ENCODE measurements around the gene CABLES1.
"Not testable (repeated sequence)": the region's sequence is repeated elsewhere in the genome, so short reads cannot be mapped to it uniquely, and the experiment has no call there.

Gene CABLES1

DNA sequence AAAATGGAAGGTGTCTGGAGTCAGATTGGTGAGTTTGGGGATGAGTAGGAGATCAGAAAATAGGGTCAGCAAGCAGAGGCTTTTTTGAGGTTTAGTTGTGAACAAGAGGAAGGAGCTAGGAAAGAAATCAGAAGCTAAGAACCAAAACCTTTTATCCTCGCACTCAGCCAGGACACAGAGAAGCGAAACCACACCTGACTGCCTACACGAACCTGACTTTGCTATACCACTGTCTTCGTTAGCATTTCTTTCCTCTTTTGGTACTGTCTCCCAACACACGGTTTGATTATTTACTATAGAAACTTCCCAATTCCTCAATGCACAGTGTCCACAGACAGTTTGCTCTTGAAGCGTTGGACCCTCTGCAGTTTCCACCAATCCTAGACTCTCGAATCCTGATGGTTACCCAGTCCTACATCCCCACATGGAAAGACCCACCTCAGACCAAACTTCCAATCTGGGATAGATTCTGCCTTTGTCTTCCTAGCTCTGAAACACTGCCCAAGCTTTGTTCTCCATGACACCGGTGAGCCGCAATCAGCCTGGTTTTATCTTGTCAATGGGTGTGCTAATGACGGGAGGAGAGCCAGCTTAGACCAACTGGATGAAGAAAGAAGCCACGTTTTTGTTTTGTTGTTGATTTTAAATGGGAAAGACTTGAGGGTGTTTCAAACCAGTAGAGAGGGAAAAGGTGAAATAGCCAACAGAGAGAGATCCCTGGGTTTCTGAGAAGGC is 137.4 kb downstream of the CABLES1 start:
- DNase-seq: no peak

GRCh38 chr18:23273443-23273966 is 138.2 kb downstream of the CABLES1 start:
- no peak for DNase-seq

GRCh38 chr18:23274638-23275482 is 139.6 kb downstream of the CABLES1 start:
- DNase-seq: no peak

- DNase-seq: no peak
Measured at GRCh38 chr18:23276451-23276850, 141.2 kb downstream of the CABLES1 start.

DNA sequence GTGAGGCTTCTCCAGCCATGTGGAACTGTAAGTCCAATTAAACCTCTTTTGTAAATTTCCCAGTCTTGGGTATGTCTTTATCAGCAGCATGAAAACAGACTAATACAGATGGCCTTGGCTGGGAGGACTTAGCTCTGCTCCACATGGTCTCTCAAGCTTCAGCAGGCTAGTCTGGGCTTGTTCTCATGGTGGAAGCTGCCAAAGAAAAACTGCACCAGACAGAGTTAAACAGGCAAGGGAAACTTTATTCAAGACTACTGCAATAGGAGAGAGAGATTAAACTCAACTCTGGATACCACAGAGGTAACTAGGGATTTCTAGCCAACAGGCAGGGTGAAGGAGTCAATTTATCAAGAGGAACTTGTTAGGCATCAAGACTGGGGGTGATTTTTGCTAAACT is 142.1 kb downstream of the CABLES1 start:
- no peak for DNase-seq

DNA sequence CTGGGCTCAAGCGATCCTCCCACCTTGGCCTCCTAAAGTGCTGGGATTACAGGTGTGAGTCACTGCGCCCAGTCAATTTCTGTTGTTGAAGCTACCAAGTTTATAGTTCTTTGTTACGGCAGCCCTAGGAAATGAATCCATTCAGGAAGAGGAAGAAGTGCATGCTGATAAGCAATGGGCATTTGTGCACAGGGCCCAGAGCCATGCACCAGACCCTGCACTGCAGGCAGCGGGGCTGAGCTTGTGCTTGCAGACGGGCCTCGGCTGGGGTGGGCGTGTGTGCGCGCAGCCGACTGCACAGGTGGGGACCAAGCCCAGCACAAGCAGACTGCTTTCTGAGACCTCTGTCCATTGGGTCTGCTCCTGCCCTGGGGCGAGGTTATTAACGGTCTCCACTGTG is 144.6 kb downstream of the CABLES1 start:
- DNase-seq: no peak

DNA sequence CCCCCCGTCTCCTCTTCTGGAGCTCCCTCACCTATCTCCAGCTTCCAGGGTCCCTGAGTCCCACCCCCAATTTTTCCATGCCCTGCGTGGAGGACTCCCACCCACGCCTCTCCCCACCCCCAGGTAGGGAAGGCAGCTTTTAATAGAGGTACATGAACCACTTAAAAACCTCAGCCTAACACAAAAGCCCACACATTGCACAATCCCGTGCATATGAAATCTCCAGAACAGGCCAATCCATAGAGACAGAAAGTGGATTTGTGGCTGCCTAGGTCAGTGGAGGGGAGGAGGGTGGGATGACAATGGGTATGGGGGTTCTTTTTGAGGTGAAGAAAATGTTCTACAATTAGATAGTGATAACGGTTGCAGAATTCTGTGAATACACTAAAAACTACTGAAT is 145.6 kb downstream of the CABLES1 start:
- DNase-seq: no peak

DNA sequence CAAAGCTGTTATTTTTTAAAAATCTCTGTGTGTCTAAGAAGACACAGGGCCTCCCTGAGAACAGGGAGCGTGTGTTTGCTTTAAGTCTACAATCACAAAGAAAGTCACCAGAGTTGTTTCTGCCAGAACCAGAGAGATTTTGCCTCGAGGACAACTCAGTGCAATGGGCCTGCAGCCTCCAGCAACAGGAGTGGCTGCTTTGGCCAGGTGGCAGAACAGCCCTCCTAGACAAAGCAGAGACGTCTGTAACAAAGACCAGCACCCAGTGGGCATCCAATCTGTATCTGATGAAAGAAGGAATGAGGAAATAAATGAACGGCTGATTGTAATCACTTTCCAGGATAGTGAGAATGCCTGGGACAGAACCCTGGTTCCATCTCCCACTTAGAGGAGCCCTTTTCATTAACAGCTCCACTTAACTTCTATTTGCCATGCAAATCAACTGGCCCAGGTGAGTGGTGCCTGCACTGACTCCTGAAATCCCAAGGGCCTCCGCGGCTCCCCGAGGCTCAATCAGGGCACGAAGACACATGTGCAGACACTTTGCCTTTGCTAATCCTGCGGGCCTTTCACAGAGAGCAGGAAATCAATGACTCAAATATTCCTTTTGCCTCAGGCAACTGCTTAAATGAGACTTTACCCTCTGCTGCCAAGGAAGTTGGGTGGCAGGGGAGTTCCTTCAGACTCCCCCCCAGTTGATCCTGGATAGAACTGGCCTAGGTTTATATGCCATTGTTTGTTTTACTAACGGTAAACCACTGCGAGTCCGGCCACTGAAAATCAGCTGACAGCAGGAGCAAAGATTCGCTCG is 146.5 kb downstream of the CABLES1 start:
- no peak for DNase-seq

- no peak for DNase-seq
Measured at GRCh38 chr18:23282437-23282781, 147.1 kb downstream of the CABLES1 start.

- peak; percentile 28 to 47 for DNase-seq
Measured at GRCh38 chr18:23283916-23284430, 148.7 kb downstream of the CABLES1 start.

GRCh38 chr18:23284629-23285028 is 149.3 kb downstream of the CABLES1 start:
- DNase-seq: peak; percentile 19 to 38

DNA sequence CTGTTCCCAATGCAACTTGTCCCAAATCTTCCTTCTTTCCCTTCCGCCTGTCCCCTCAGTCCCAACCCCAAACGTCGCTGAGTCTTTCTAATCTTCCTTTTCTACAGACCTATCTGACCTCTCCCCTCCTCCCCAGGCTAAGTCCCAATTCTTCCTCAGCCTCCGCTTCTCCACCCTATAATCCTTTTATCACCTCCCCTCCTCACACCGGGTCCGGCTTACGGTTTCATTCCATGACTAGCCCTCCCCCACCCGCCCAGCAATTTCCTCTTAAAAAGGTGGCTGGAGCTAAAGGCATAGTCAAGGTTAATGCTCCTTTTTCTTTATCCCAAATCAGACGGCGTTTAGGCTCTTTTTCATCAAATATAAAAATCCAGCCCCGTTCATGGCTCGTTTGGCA is 150.3 kb downstream of the CABLES1 start:
- not testable (repeated sequence) for DNase-seq

- DNase-seq: no peak
Measured at GRCh38 chr18:23291456-23292205, 156.3 kb downstream of the CABLES1 start.

GRCh38 chr18:23300231-23300805 is 165.0 kb downstream of the CABLES1 start:
- no peak for DNase-seq

GRCh38 chr18:23301972-23302371 is 166.7 kb downstream of the CABLES1 start:
- DNase-seq: no peak

GRCh38 chr18:23302511-23302850 is 167.2 kb downstream of the CABLES1 start:
- DNase-seq: no peak

DNA sequence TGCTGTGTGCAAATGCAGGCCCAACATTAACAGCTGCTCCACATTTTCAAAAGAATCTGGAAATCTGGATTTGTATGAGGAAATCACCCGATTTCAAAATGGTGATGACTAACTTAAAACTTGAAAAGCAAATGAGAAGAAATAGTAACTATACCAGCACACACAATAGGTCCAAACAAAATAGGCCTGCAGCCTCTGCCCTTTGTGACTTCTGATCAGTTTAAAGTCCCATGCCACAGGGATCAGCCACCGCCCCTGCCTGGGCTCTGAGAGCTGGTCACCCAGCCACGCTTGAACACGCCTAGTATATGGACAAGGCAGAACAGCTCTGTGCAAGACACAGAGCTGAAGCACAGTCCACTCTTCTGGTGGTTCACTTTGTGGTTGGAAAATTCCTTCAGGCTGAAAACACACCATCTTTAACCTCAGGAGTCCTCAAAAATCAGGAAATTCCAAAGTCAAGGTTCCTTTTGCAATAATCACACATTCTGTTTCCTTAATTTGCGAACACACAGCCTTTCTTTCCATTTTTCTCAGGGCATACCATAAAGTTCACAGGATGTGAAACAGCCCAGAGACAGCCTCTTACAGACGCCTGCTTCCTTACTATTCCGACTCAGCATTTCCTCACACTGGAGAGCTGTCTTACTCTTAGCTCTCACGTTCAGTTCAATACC is 167.7 kb downstream of the CABLES1 start:
- no peak for DNase-seq

GRCh38 chr18:23306822-23307221 is 171.5 kb downstream of the CABLES1 start:
- no peak for DNase-seq

GRCh38 chr18:23307567-23308295 is 172.4 kb downstream of the CABLES1 start:
- peak in 1 of 2 experiments; percentile 20 for DNase-seq

All from activated CD4-positive, alpha-beta T cell treated with anti-CD3 and anti-CD28 coated beads, Interleukin-2, amount 50 U/mL, for 48 hours (primary cell).